Heart left ventricle (tissue), 16 donors: ENCODE results near the gene ROPN1. TPM values are rescaled to one million over a fixed set of nuclear protein-coding genes. Genes with fewer than 3 reads are reported as not detected.

ENCODE experiments used
- ATAC-seq, 4 donors: fragments of 200-7000 bp; cut with Tn5 transposase; one replicate each; pipeline ENCODE4 v1.9.1; 2020 to 2022; ENCODE audit warnings: moderate library complexity in 4 of 4, mild to moderate bottlenecking in 3 of 4, moderate number of reproducible peaks in 1 of 4
- DNase-seq, 5 donors: peaks; one replicate each; pipeline ENCODE4 v3.0.0-alpha.2; 2020
- H3K27ac ChIP-seq, 12 donors: fragments of 200-600 bp; sonication (generic) in 4 of 12; one replicate each; pipeline versions ENCODE4 v1.5.0 to v1.8.0; 2016 to 2022; ENCODE audit warnings: mild to moderate bottlenecking in 2 of 12
- H3K27me3 ChIP-seq, 9 donors: fragments of 200-600 bp; sonication (generic) in 2 of 9; one replicate each; pipeline versions ENCODE4 v1.5.1 to v1.8.0; 2016 to 2022; ENCODE audit warnings: mild to moderate bottlenecking in 3 of 9
- H3K36me3 ChIP-seq, 9 donors: fragments of 200-600 bp; sonication (generic) in 2 of 9; one replicate each; pipeline versions ENCODE4 v1.5.0 to v1.8.0; 2018 to 2022; ENCODE audit warnings: mild to moderate bottlenecking in 2 of 9
- H3K4me1 ChIP-seq, 12 donors: fragments of 200-600 bp; sonication (generic) in 4 of 12; one replicate each; pipeline versions ENCODE4 v1.5.0 to v1.8.0; 2016 to 2022; ENCODE audit warnings: mild to moderate bottlenecking in 3 of 12
- H3K4me3 ChIP-seq, 12 donors: fragments of 200-600 bp; sonication (generic) in 4 of 12; one replicate each; pipeline versions ENCODE4 v1.5.0 to v1.8.0; 2017 to 2022; ENCODE audit warnings: mild to moderate bottlenecking in 9 of 12, moderate library complexity in 4 of 12
- H3K9me3 ChIP-seq, 12 donors: fragments of 200-600 bp; sonication (generic) in 4 of 12; one replicate each; pipeline versions ENCODE4 v1.5.0 to v1.8.0; 2016 to 2022; ENCODE audit warnings: mild to moderate bottlenecking in 1 of 12
- POLR2A ChIP-seq, 2 donors: fragments of 450-650 bp; IDR thresholded peaks; one replicate each; pipeline ENCODE4 v1.6.1; 2017; ENCODE audit warnings: antibody characterized with exemption in 2 of 2, mild to moderate bottlenecking in 2 of 2, moderate library complexity in 2 of 2
- WGBS, 4 donors: extraction: QIAGEN DNeasy Blood & Tissue Kit in 2 of 4; methylation state at CpG; one replicate each; pipeline versions ENCODE4 v1.1.5 to v1.1.7; 2013 to 2018; 5-methylcytosine and 5-hydroxymethylcytosine counted together
- intact Hi-C, 10 donors: fragments of 100-400 bp; cut with DNase I; formaldehyde crosslinking; loops; one replicate each; pipeline versions ENCODE4 v1.11.1 to v1.14.2; 2022
- polyA plus RNA-seq, 2 donors: library from polyadenylated mRNA; stranded (reverse); fragments of 200-250 nt; gene quantifications; one replicate each; pipeline ENCODE4 v1.2.3, GENCODE V29; 2013
- total RNA-seq, 9 donors: library from RNA; depleted of rRNA in 2 of 9; stranded (reverse); fragments of >200 nt in 2 of 9; fragmentation: NEBNext Ultra II Directional in 3 of 9; extraction: Animal tissue kit (Norgen Biotek cat#: 25700) in 3 of 9; gene quantifications; one replicate each; pipeline versions ENCODE4 v1.1.0 to v1.2.4, GENCODE V29; 2016 to 2023
- TF ChIP-seq, protein P1 (sequence below), 12 donors: fragments of 200-600 bp; sonication (generic) in 4 of 12; IDR thresholded peaks; one replicate each; pipeline versions ENCODE4 v1.5.0 to v1.8.0; 2018 to 2022; ENCODE audit warnings: antibody characterized with exemption in 12 of 12, mild to moderate bottlenecking in 5 of 12
- donor health status: ischemic (EF 13 %, LVEDD 7.1; RV severe dilation, severe dysfunction).
- donor health status: healthy with polysubstance abuse.
- donor health status: DM: no; HTN: yes; CAD: no.
- donor health status: DM: no; HTN: no; CAD: no.
- donor health status: ischemic (EF 25% LVEDD 6.9; RV normal size, moderate dysfunction).
- donor health status: ischemic (EF 25% LVEDD 5.7; RV mildly dilated, moderate dysfunction).
- donor health status: healthy.
- donor health status: DM: yes; HTN: yes; CAD: no.
- donor health status: ischemic (EF 35%, LVEDD 5.7; RV mildly dilated, moderate dysfunction).
- donor health status: nonischemic (EF 11% LVEDD 7.7; RV severe dilation, severe dysfunction).
- donor health status: DM: yes; HTN: yes; CAD: no.
- donor health status: PGD.
- donor health status: ischemic (EF 29% LVEDD 5.4; RV normal size, mild dysfunction).
- donor health status: nonischemic (EF 23%, LVEDD 6.1; RV moderate dilation, normal function).

Gene ROPN1
- total and polyA plus RNA-seq, 11 donors: 0.19 to 0.67 (median 0.31) TPM; not detected in 4

DNA sequence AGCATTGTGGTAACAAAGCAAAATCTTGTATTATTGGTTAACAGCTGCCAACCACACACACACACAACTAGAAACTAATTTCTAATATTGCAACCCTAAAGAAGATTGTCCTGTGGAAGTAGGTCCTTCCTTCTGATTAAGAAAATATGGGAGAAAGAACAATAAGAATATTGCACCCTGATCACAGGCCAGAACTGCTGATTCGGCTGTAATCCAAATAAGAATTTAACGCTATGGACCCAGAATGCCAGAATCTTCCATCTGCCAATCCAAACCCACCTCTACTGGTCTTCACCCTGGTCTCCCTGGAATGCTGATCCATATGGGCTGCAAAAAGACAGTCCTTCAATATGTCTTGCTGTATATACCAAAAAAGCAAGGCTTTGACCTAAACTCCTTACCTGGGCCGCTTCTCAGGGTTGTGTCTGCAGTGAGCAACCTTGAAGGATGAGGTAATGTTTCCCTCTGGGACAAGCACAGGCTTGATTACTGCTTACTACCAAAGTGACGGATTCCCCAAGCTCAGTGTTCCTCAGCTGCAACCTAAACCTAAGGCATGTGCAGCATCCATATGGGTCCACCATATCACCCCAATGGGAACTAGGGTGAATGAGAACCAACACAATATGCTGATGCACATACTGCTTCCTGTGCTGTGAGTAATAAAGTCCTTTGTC is 38.9 kb downstream of the ROPN1 start:
- no peak for ATAC-seq
- Histone ChIP-seq H3K9me3 (no peaks in the 10 kb centered on the region), H3K27ac (no peak overlapping the region), H3K4me1 (no peaks in the 10 kb centered on the region), H3K4me3 (no peak overlapping the region), H3K36me3 (peaks cover 0 to 69% (median 50%) of the 10 kb centered on the region in 9 donors), H3K27me3 (no peaks in the 10 kb centered on the region)
- intact Hi-C loops: no loop called here
- TF ChIP-seq, protein P1, sequence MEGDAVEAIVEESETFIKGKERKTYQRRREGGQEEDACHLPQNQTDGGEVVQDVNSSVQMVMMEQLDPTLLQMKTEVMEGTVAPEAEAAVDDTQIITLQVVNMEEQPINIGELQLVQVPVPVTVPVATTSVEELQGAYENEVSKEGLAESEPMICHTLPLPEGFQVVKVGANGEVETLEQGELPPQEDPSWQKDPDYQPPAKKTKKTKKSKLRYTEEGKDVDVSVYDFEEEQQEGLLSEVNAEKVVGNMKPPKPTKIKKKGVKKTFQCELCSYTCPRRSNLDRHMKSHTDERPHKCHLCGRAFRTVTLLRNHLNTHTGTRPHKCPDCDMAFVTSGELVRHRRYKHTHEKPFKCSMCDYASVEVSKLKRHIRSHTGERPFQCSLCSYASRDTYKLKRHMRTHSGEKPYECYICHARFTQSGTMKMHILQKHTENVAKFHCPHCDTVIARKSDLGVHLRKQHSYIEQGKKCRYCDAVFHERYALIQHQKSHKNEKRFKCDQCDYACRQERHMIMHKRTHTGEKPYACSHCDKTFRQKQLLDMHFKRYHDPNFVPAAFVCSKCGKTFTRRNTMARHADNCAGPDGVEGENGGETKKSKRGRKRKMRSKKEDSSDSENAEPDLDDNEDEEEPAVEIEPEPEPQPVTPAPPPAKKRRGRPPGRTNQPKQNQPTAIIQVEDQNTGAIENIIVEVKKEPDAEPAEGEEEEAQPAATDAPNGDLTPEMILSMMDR (IDR thresholded peaks at IDR 0.05): no peak
- no peak for TF ChIP-seq POLR2A (IDR thresholded peaks at IDR 0.05)
- no peak for DNase-seq
- 95 to 98% (median 96%) methylated on average over 4 of the region's 4 CpGs for WGBS, 4 donors

DNA sequence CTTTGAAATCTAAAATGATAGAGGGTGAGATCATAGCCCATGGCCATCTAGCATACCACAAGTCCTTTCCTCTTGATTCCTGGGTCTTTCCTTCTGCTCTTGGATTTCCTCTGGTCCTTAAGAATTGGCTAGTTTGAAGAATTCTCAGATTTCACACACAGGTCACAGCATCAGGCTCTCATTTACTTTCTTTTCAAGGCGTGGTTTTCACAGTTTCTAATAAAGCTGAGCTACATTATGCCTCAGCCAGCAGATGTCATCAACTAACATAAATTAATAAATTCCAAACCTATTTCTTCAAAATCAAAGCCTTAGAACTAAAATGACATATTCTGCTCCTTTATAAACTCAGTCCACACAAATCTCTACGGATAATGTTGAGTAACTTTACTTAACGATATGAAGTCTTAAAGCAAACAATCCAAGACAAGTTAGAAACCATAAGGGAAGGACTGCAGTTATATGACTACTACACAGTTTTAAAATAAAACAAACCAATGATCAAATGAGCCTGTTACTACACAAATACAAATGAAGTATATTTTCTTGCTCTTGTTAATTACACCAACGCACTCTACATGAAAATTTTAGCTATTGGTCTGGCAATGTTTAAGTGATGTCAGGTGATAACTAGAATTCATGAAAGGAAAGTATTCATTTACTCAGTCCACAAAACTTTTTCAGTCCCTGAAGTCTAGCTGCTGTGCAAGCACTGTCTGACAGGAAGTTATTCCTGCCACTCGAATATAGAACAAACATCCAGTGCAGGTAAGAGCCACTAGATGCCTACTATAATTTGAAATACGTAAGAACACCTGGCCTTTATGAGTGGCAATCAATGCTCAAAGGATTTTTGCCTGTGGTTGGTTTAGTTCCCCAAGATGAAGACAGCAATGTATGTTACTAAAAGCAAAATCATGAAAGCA is 40.1 kb downstream of the ROPN1 start:
- TF ChIP-seq POLR2A (IDR thresholded peaks at IDR 0.05): no peak
- TF ChIP-seq, protein P1 (IDR thresholded peaks at IDR 0.05): no peak
- DNase-seq (no peak), ATAC-seq (no peak)
- Histone ChIP-seq H3K27me3 (no peaks in the 10 kb centered on the region), H3K4me1 (no peaks in the 10 kb centered on the region), H3K9me3 (no peaks in the 10 kb centered on the region), H3K36me3 (peaks cover 0 to 81% (median 62%) of the 10 kb centered on the region in 9 donors), H3K4me3 (no peak overlapping the region), H3K27ac (no peak overlapping the region)
- WGBS, 4 donors: 89 to 93% (median 91%) methylated on average over 6 of the region's 6 CpGs
- intact Hi-C loops: no loop called here

- H3K36me3 ChIP-seq: peaks cover 0 to 84% (median 53%) of the 10 kb centered on the region in 9 donors
- TF ChIP-seq, protein P1 (IDR thresholded peaks at IDR 0.05): no peak
- TF ChIP-seq POLR2A (IDR thresholded peaks at IDR 0.05): no peak
- H3K4me3 ChIP-seq: no peak overlapping the region
- 96 to 99% (median 97%) methylated on average over 2 of the region's 2 CpGs for WGBS, 4 donors
- DNase-seq (no peak), ATAC-seq (no peak)
- no peak overlapping the region for H3K27ac ChIP-seq
- no peaks in the 10 kb centered on the region for H3K9me3 ChIP-seq
- H3K27me3 ChIP-seq: no peaks in the 10 kb centered on the region
- intact Hi-C loops: no loop called here
- no peaks in the 10 kb centered on the region for H3K4me1 ChIP-seq
Observed at GRCh38 chr3:123949641-123950040, 42.3 kb downstream of the ROPN1 start.

GRCh38 chr3:123948449-123948848 is 43.5 kb downstream of the ROPN1 start:
- Histone ChIP-seq H3K4me3 (no peak overlapping the region), H3K9me3 (no peaks in the 10 kb centered on the region), H3K27me3 (no peaks in the 10 kb centered on the region), H3K4me1 (no peaks in the 10 kb centered on the region), H3K36me3 (peaks cover 0 to 85% (median 56%) of the 10 kb centered on the region in 9 donors), H3K27ac (no peak overlapping the region)
- DNase-seq: no peak
- intact Hi-C loops: no loop called here
- TF ChIP-seq, protein P1 (IDR thresholded peaks at IDR 0.05): no peak
- no peak for TF ChIP-seq POLR2A (IDR thresholded peaks at IDR 0.05)
- WGBS, 4 donors: 95 to 97% (median 97%) methylated on average over 9 of the region's 9 CpGs
- no peak for ATAC-seq
